Vagina (tissue), 1 donor: ENCODE results near the gene ZNF248. TPM values are rescaled to one million over a fixed set of nuclear protein-coding genes. Genes with fewer than 3 reads are reported as not detected.

Experiments used
- total RNA-seq: library from RNA; depleted of rRNA; stranded (reverse); fragments of >200 nt; gene quantifications from one replicate; pipeline ENCODE4 v1.2.3, GENCODE V29; 2016

The ZNF248 gene
- total RNA-seq, 1 donor from 2014 or later, result 17.7 TPM

Other genes with a start within 250 kb of the ZNF248 start
- gene ZNF25, start 119.0 kb upstream of the ZNF248 start, total RNA-seq, result 12.8 TPM
- gene ZNF33A, start 153.1 kb upstream of the ZNF248 start, total RNA-seq, result 18.9 TPM
- gene ZNF37A, start 236.7 kb upstream of the ZNF248 start, total RNA-seq, result 14.5 TPM